Right lobe of liver (tissue), 6 donors: ENCODE results near the gene NR3C2. TPM values are rescaled to one million over a fixed set of nuclear protein-coding genes. Genes with fewer than 3 reads are reported as not detected.

ENCODE experiments used
- ATAC-seq, 4 donors: fragments of 200-7000 bp; cut with Tn5 transposase; one replicate each; pipeline ENCODE4 v1.9.1; 2020; ENCODE audit warnings: mild to moderate bottlenecking in 4 of 4, moderate library complexity in 4 of 4
- DNase-seq, 3 donors: peaks; one replicate each; pipeline ENCODE4 v3.0.0-alpha.2; 2020
- H3K27ac ChIP-seq, 3 donors: fragments of 200-600 bp; one replicate each; pipeline ENCODE4 v1.8.0; 2022
- H3K27me3 ChIP-seq, 2 donors: fragments of 200-600 bp; one replicate each; pipeline ENCODE4 v1.8.0; 2022
- H3K36me3 ChIP-seq, 4 donors: fragments of 200-600 bp; sonication (generic) in 1 of 4; one replicate each; pipeline versions ENCODE4 v1.5.1 to v1.8.0; 2017 to 2022; ENCODE audit warnings: control low read depth in 1 of 4
- H3K4me1 ChIP-seq, 4 donors: fragments of 200-600 bp; sonication (generic) in 1 of 4; one replicate each; pipeline versions ENCODE4 v1.5.1 to v1.8.0; 2017 to 2022; ENCODE audit warnings: control low read depth in 1 of 4
- H3K4me3 ChIP-seq, 3 donors: fragments of 200-600 bp; one replicate each; pipeline ENCODE4 v1.8.0; 2022
- H3K9me3 ChIP-seq, 4 donors: fragments of 200-600 bp; sonication (generic) in 1 of 4; one replicate each; pipeline versions ENCODE4 v1.5.1 to v1.8.0; 2017 to 2022; ENCODE audit warnings: control low read depth in 1 of 4
- CTCF ChIP-seq, 4 donors: fragments of 200-600 bp in 3 of 4; fragments of 450-650 bp in 1 of 4; IDR thresholded peaks; one replicate each; pipeline versions ENCODE4 v1.5.1 to v1.8.0; 2016 to 2022; ENCODE audit warnings: antibody characterized with exemption in 4 of 4, mild to moderate bottlenecking in 2 of 4
- POLR2A ChIP-seq: fragments of 450-650 bp; IDR thresholded peaks from one replicate; pipeline ENCODE4 v1.6.1; 2017; ENCODE audit warnings: antibody characterized with exemption, mild to moderate bottlenecking
- WGBS: methylation state at CpG from one replicate; pipeline ENCODE4 v1.1.6; 2018; ENCODE audit warnings: low coverage, low lambda C conversion rate; ENCODE audit not compliant: insufficient coverage; ENCODE audit errors: missing lambda C conversion rate; 5-methylcytosine and 5-hydroxymethylcytosine counted together
- intact Hi-C, 2 donors: fragments of 100-400 bp; cut with DNase I; formaldehyde crosslinking; loops; one replicate each; pipeline versions ENCODE4 v1.11.2 to v1.14.1; 2022
- total RNA-seq, 6 experiments: library from RNA; depleted of rRNA in 2 of 6; stranded (reverse); fragments of >200 nt in 2 of 6; fragmentation: NEBNext Ultra II Directional in 3 of 6; extraction: Animal tissue kit (Norgen Biotek cat#: 25700) in 3 of 6; gene quantifications; one replicate each; pipeline versions ENCODE4 v1.1.0 to v1.2.4, GENCODE V29; 2016 to 2023
- donor health status: DM: no; HTN: yes; CAD: no.
- donor health status: DM: no; HTN: no; CAD: no.
- donor health status: DM: no; HTN: no; CAD: no.
- donor health status: DM: no; HTN: yes; CAD: no.
- donor health status: DM: no; HTN: yes; CAD: no.

The NR3C2 gene
- total RNA-seq, 6 experiments from 2014 or later: 4.8 to 15.9 (median 8.9) TPM

- H3K27me3 ChIP-seq: no peaks in the 10 kb centered on the region
- no peak for TF ChIP-seq CTCF (IDR thresholded peaks at IDR 0.05)
- TF ChIP-seq POLR2A: no peak
- H3K9me3 ChIP-seq: no peaks in the 10 kb centered on the region
- H3K36me3 ChIP-seq: no peaks in the 10 kb centered on the region
- no peak for DNase-seq
- no peak overlapping the region for H3K27ac ChIP-seq
- intact Hi-C loops: no loop called here
- no peak overlapping the region for H3K4me3 ChIP-seq
- H3K4me1 ChIP-seq: peaks cover 0 to 10% (median 0%) of the 10 kb centered on the region in 4 donors
- no peak for ATAC-seq
- 60% methylated on average over 1 of the region's 3 CpGs for WGBS
Measured at GRCh38 chr4:148259841-148260240, 182.4 kb downstream of the NR3C2 start.

- DNase-seq (no peak), ATAC-seq (no peak)
- H3K9me3 ChIP-seq: no peaks in the 10 kb centered on the region
- intact Hi-C loops: no loop called here
- no peaks in the 10 kb centered on the region for H3K36me3 ChIP-seq
- H3K4me3 ChIP-seq: no peak overlapping the region
- TF ChIP-seq POLR2A (no peak), CTCF (IDR thresholded peaks at IDR 0.05) (no peak)
- H3K27me3 ChIP-seq: no peaks in the 10 kb centered on the region
- peaks cover 0 to 23% (median 4%) of the 10 kb centered on the region in 4 donors for H3K4me1 ChIP-seq
- H3K27ac ChIP-seq: no peak overlapping the region
- 91% methylated on average over 5 of the region's 7 CpGs for WGBS
Measured at GRCh38 chr4:148258535-148258934, 183.7 kb downstream of the NR3C2 start.

GRCh38 chr4:148255344-148255720, 186.9 kb downstream of the NR3C2 start:
- Histone ChIP-seq H3K4me1 (peaks cover 0 to 30% (median 4%) of the 10 kb centered on the region in 4 donors), H3K4me3 (no peak overlapping the region), H3K9me3 (no peaks in the 10 kb centered on the region), H3K27me3 (no peaks in the 10 kb centered on the region), H3K36me3 (no peaks in the 10 kb centered on the region), H3K27ac (no peak overlapping the region)
- WGBS: 80% methylated on average over 1 of the region's 1 CpG
- no peak for TF ChIP-seq POLR2A
- TF ChIP-seq CTCF (IDR thresholded peaks at IDR 0.05): no peak
- ATAC-seq (no peak), DNase-seq (no peak)
- intact Hi-C loops: no loop called here

- no peak overlapping the region for H3K4me3 ChIP-seq
- no peaks in the 10 kb centered on the region for H3K27me3 ChIP-seq
- H3K27ac ChIP-seq: no peak overlapping the region
- DNase-seq (no peak), ATAC-seq (no peak)
- intact Hi-C loops: no loop called here
- peaks cover 0 to 30% (median 4%) of the 10 kb centered on the region in 4 donors for H3K4me1 ChIP-seq
- H3K36me3 ChIP-seq: no peaks in the 10 kb centered on the region
- no peaks in the 10 kb centered on the region for H3K9me3 ChIP-seq
- 100% methylated on average over 1 of the region's 1 CpG for WGBS
- TF ChIP-seq POLR2A: no peak
- no peak for TF ChIP-seq CTCF (IDR thresholded peaks at IDR 0.05)
Measured at GRCh38 chr4:148254621-148255343, 187.4 kb downstream of the NR3C2 start.
